PFSK-1 (cell line): ENCODE measurements around the gene HERC3.

Experiments
- FOXP2 ChIP-seq: optimal IDR thresholded peaks from 2 replicates; pipeline ENCODE3; 2011; ENCODE audit warnings: borderline replicate concordance, control low read depth, inconsistent platforms; ENCODE audit not compliant: insufficient read depth; ENCODE audit errors: extremely low read length, extremely low read depth
- POLR2AphosphoS5 ChIP-seq: IDR thresholded peaks from 2 replicates; pipeline ENCODE4 v1.6.1; 2012; ENCODE audit warnings: low read depth, mild to moderate bottlenecking, control low read depth, low read length, moderate library complexity
- SIN3A ChIP-seq: IDR thresholded peaks from 2 replicates; pipeline ENCODE4 v1.6.1; 2012; ENCODE audit warnings: mild to moderate bottlenecking, low read length, moderate library complexity, borderline replicate concordance; ENCODE audit not compliant: insufficient read depth
- TAF1 ChIP-seq: IDR thresholded peaks from 2 replicates; pipeline ENCODE4 v1.6.1; 2012; ENCODE audit warnings: low read length, control low read depth, borderline replicate concordance; ENCODE audit not compliant: insufficient read depth
- TF ChIP-seq, protein P1 (sequence below), 2 experiments: IDR thresholded peaks; 2 replicates each; pipeline versions ENCODE4 v1.6.1 to v1.8.0; 2011 to 2012; ENCODE audit warnings: low read depth in 2 of 2, low read length in 2 of 2, control low read depth in 1 of 2, inconsistent platforms in 1 of 2, mild to moderate bottlenecking in 1 of 2, moderate library complexity in 1 of 2; ENCODE audit not compliant: insufficient read depth in 1 of 2

HERC3 gene

DNA sequence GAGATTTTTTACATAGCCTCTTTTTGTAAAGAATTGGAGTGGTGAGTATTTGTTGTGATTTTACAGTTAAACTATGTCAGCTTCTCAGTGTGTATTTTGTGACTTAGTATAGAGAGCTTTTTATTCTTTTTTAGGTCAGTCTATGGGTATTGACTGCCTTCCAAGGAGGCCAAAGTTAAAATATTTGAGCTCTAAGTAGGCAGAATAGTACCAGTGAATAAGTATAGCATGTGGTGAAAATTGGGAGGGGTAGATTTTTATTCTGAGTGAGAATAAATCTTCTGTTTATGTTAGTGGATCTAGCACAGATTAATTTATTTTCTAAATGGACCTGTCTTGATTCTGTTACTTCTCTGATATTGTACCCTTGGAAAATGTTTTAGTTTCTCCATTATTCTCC lies 37.5 kb downstream of the HERC3 start:
- TF ChIP-seq POLR2AphosphoS5: no peak
- TF ChIP-seq FOXP2: no peak
- no peak for TF ChIP-seq SIN3A
- TF ChIP-seq, protein P1, sequence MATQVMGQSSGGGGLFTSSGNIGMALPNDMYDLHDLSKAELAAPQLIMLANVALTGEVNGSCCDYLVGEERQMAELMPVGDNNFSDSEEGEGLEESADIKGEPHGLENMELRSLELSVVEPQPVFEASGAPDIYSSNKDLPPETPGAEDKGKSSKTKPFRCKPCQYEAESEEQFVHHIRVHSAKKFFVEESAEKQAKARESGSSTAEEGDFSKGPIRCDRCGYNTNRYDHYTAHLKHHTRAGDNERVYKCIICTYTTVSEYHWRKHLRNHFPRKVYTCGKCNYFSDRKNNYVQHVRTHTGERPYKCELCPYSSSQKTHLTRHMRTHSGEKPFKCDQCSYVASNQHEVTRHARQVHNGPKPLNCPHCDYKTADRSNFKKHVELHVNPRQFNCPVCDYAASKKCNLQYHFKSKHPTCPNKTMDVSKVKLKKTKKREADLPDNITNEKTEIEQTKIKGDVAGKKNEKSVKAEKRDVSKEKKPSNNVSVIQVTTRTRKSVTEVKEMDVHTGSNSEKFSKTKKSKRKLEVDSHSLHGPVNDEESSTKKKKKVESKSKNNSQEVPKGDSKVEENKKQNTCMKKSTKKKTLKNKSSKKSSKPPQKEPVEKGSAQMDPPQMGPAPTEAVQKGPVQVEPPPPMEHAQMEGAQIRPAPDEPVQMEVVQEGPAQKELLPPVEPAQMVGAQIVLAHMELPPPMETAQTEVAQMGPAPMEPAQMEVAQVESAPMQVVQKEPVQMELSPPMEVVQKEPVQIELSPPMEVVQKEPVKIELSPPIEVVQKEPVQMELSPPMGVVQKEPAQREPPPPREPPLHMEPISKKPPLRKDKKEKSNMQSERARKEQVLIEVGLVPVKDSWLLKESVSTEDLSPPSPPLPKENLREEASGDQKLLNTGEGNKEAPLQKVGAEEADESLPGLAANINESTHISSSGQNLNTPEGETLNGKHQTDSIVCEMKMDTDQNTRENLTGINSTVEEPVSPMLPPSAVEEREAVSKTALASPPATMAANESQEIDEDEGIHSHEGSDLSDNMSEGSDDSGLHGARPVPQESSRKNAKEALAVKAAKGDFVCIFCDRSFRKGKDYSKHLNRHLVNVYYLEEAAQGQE (IDR thresholded peaks at IDR 0.05; ENCODE audit: insufficient read depth in 1 of 2, low read depth in 2 of 2, low read length in 2 of 2): no peak
- TF ChIP-seq TAF1: no peak

DNA sequence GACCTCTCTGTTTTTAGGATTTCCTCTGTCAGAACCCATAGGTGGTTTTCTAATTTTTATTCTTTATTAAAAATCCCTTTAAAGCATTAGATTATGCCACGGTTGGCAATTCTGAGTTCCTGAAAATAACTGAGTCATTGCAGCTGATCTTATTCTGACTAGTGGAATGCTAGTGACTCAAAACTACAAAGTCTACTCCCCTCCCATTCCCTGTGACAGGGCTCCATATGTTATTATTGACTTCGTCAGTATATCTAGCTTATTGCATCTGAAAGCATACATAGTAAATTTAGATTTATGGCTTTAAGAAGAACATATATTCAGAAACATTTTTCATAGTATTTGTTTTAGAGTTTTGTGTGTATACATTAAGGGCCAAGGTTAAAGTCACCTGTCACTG lies 38.5 kb downstream of the HERC3 start:
- TF ChIP-seq SIN3A (no peak), TAF1 (no peak), POLR2AphosphoS5 (no peak), FOXP2 (no peak)
- TF ChIP-seq, protein P1 (IDR thresholded peaks at IDR 0.05; ENCODE audit: insufficient read depth in 1 of 2, low read depth in 2 of 2, low read length in 2 of 2): no peak

DNA sequence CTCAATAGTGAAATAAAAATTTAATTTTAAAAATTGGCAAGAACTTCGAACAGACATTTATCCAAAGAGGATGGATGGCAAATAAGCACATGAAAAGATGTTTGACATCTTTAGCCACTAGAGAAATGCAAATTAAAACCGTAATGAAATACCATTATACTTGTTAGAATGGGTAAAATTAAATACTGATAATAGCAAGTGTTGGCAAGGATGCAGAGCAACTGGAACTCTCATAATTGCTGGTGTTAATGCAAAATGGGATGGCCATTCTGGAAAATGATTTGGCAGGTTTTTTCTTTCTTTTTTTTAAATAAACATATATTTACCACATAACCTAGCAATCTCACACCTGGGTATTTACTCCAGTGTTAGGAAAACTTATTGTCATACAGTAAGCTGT lies 51.7 kb downstream of the HERC3 start:
- no peak for TF ChIP-seq POLR2AphosphoS5
- TF ChIP-seq FOXP2: no peak
- TF ChIP-seq, protein P1 (IDR thresholded peaks at IDR 0.05; ENCODE audit: insufficient read depth in 1 of 2, low read depth in 2 of 2, low read length in 2 of 2): no peak
- TF ChIP-seq SIN3A: no peak
- no peak for TF ChIP-seq TAF1

DNA sequence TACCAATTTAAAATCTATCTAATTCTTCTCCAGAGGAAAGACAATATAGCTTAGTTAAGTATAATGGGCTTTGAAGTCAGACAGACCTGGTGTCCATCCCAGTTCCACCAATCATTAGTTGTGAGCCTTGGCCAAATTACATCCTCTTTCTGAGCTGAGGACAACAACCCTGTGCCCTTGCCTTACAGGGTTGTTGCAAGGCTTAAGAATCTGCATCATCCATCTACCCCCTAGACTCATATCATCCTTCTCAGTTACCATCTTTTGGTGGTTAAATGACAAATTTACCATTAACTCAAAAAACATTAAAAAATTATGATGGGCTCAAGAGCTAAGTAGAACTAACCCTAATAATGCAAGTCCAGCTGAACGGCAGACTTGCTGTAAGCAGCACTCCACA lies 53.7 kb downstream of the HERC3 start:
- no peak for TF ChIP-seq TAF1
- TF ChIP-seq SIN3A: no peak
- no peak for TF ChIP-seq POLR2AphosphoS5
- no peak for TF ChIP-seq FOXP2
- TF ChIP-seq, protein P1 (IDR thresholded peaks at IDR 0.05; ENCODE audit: insufficient read depth in 1 of 2, low read depth in 2 of 2, low read length in 2 of 2): no peak

DNA sequence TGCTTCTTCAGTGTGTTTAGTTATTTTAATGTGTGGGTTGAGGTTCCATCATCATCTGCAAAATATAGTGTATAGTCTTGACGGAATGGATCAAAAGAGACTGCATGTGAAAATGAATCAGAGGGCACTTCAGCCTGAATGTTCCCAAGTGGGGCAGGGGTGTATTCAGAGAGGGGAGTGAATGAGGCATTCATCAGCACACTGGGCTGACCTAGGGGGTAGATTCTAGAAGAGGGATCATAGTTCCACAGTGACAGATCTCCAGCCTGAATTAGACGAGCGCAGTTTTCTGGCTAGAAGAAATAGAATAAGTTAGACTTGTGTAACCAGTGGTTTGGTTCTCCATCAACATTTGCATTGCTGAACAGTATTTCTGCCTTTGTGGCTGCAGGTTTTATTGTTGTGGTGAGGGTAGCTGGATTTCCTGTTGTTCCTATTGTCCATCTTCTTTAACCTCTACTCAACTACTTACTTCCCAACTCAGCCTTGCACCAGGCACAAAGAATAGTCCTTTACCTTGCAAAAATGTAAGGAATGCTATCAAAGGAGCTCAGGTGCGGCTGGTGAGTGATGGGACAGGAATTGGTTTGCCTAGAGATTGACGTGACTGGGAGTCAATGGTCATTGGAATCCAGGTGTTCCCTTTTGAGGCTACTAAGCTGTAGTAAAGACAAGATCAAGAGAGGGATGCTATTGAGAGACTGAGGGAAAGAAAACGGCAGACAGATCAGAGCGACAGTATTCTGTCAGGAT lies 54.4 kb downstream of the HERC3 start:
- TF ChIP-seq TAF1: no peak
- TF ChIP-seq, protein P1 (IDR thresholded peaks at IDR 0.05; ENCODE audit: insufficient read depth in 1 of 2, low read depth in 2 of 2, low read length in 2 of 2): no peak
- TF ChIP-seq SIN3A: no peak
- no peak for TF ChIP-seq FOXP2
- no peak for TF ChIP-seq POLR2AphosphoS5
